Lower leg skin (tissue), 4 donors: Measurements from ENCODE around the gene SLC37A2. TPM values are rescaled to one million over a fixed set of nuclear protein-coding genes. Genes with fewer than 3 reads are reported as not detected.

Experiments
- DNase-seq, 2 donors: peaks; one replicate each; pipeline ENCODE4 v3.0.0-alpha.2; 2019; ENCODE audit warnings: low spot score in 2 of 2
- H3K4me3 ChIP-seq: fragments of 200-600 bp; sonication (generic); 2 replicates; pipeline ENCODE4 v1.5.1; 2017; ENCODE audit warnings: mild to moderate bottlenecking, low read depth; ENCODE audit not compliant: poor library complexity, severe bottlenecking
- POLR2A ChIP-seq, 2 donors: fragments of 450-650 bp; IDR thresholded peaks; one replicate each; pipeline ENCODE4 v1.6.1; 2016 to 2017; ENCODE audit warnings: antibody characterized with exemption in 2 of 2, mild to moderate bottlenecking in 1 of 2, moderate library complexity in 1 of 2
- WGBS, 2 donors: methylation state at CpG; one replicate each; pipeline ENCODE4 v1.1.5; 2018; 5-methylcytosine and 5-hydroxymethylcytosine counted together
- intact Hi-C: fragments of 100-400 bp; cut with DNase I; formaldehyde crosslinking; loops from one replicate; pipeline ENCODE4 v1.15.0; 2023; ENCODE audit warnings: low total_unique reads
- total RNA-seq, 4 donors: library from RNA; depleted of rRNA; stranded (reverse); fragments of >200 nt; gene quantifications; one replicate each; pipeline ENCODE4 v1.1.0, GENCODE V29; 2016
- TF ChIP-seq, protein P1 (sequence below), 3 donors: fragments of 450-650 bp; IDR thresholded peaks; one replicate each; pipeline ENCODE4 v1.5.1; 2016; ENCODE audit warnings: antibody characterized with exemption in 3 of 3, mild to moderate bottlenecking in 3 of 3, moderate library complexity in 2 of 3

The SLC37A2 gene
- total RNA-seq, 4 donors from 2014 or later: 137 to 334 (median 238) TPM

DNA sequence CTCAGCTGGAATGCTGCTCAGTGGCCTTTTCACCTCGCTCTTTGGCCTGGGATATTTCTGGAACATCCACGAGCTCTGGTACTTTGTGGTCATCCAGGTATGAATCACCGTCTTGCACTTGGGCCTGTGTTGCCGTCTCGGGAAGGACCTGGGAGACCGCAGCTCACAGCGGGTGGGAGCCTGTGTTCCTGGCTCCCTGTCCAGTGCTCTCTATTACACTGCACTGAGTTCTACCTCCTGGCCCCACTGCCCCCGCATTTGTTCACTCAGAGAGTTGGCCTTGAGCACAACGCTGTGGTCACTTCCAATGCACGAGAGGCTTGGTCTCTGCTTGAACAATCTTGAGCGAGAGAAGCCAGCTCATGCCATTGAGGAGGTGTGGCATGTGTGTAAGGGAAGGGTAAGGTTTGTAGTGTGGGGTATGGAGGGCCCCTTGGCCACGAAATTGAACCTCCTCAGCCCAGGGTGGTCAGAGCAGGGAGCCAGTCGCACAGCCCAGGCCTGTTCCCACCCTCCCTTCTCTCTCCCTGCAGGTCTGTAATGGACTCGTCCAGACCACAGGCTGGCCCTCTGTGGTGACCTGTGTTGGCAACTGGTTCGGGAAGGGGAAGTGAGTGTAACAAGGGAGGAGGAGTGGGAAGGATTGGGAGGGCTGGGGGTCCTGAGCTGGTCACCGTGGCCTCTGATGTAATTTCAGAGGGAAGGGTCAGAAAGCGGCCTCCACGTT, 16.2 kb downstream of the SLC37A2 start:
- TF ChIP-seq, protein P1, sequence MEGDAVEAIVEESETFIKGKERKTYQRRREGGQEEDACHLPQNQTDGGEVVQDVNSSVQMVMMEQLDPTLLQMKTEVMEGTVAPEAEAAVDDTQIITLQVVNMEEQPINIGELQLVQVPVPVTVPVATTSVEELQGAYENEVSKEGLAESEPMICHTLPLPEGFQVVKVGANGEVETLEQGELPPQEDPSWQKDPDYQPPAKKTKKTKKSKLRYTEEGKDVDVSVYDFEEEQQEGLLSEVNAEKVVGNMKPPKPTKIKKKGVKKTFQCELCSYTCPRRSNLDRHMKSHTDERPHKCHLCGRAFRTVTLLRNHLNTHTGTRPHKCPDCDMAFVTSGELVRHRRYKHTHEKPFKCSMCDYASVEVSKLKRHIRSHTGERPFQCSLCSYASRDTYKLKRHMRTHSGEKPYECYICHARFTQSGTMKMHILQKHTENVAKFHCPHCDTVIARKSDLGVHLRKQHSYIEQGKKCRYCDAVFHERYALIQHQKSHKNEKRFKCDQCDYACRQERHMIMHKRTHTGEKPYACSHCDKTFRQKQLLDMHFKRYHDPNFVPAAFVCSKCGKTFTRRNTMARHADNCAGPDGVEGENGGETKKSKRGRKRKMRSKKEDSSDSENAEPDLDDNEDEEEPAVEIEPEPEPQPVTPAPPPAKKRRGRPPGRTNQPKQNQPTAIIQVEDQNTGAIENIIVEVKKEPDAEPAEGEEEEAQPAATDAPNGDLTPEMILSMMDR (IDR thresholded peaks at IDR 0.05): no peak
- no peak for TF ChIP-seq POLR2A (IDR thresholded peaks at IDR 0.05)
- intact Hi-C loops: loop anchor here (5.0 kb wide), 1 partner anchor 1323 kb away; no protein-coding TSS in a partner anchor
- no peak overlapping the region for H3K4me3 ChIP-seq
- WGBS, 2 donors: 81 to 83% methylated on average over 18 of the region's 18 CpGs
- peak in 1 of 2 donors; percentile 75 for DNase-seq

DNA sequence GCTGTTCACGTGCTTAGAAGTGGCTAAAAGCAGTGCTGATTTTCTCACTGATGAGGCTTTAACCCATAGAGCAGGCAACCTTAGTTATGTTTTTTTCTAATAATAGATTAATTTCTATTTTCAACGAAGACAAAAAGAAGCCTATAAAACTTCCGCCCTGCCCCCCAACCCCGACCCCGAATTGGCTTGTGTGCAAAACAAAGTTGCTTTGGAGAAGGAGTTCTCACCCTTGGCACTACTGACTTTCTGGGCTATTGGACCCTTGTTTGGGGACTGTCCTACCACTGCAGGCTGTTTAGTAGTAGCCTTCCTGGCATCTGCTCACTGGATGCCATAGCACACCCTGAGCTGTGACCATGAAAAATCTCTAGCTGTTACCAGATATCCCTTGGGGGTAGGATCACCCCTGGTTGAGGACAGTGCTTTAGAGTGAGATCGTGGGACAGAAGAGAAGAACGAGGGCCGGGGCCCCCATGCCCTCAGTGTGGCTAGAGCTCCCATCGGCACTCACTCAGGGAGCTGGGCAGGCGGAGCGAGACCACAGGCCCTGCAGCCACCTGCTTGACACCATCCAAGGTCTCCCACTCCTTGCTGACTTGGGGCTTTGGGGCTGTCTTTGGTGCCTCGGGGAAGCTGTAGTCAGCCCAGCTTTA, 16.9 kb downstream of the SLC37A2 start:
- DNase-seq: peak in 1 of 2 donors; percentile 71
- WGBS, 2 donors: 86 to 90% methylated on average over 12 of the region's 12 CpGs
- no peak for TF ChIP-seq POLR2A (IDR thresholded peaks at IDR 0.05)
- TF ChIP-seq, protein P1 (IDR thresholded peaks at IDR 0.05): no peak
- H3K4me3 ChIP-seq: no peak overlapping the region
- intact Hi-C loops: loop anchor here (5.0 kb wide), 1 partner anchor 1322 kb away; no protein-coding TSS in a partner anchor

DNA sequence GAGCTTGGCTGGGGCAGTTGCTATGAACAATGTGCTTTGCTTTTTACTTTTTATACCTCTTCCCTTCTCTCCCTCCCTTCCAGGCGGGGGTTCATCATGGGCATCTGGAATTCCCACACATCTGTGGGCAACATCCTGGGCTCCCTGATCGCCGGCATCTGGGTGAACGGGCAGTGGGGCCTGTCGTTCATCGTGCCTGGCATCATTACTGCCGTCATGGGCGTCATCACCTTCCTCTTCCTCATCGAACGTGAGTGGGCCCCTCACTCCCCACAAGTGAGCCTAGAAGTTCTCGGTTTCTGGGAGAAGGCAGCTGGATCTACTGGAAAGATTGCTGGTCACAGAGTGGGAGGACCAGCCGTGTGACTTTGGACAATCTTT, 17.4 kb downstream of the SLC37A2 start:
- intact Hi-C loops: no loop called here
- no peak for TF ChIP-seq POLR2A (IDR thresholded peaks at IDR 0.05)
- TF ChIP-seq, protein P1 (IDR thresholded peaks at IDR 0.05): no peak
- H3K4me3 ChIP-seq: no peak overlapping the region
- WGBS, 2 donors: 87 to 88% methylated on average over 12 of the region's 12 CpGs
- peak in 1 of 2 donors; percentile 78 for DNase-seq

DNA sequence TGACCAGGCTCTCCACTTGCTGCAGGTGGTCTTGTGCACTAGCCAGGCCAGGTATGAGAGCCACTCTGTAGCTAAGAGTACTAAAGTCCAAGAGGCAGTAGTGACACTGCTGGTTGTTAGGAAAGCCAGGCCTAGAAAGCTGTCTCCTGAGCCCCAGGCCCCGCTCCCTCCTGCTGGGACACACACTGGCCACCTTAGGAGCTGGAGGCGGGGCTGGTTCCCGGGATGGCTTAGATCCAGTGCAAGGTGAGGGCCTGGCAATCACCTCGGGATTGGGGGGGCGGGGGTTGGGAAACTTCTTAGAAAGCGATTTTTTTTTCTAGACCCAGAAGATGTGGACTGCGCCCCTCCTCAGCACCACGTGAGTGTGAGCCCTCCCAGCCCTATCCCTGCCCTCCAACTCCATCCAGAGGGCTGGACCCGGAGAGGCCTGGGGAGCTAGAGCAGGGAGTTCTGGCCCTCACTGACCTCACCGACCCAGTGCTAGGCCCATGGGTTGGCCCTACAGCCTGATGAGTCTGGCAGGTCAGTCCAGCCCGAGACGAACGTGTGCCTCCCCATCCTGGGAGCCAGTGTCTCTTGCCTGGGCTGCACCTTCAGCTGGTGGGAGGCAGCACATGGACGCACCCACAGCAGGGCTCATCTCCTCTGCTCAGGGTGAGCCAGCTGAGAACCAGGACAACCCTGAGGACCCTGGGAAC, 18.1 kb downstream of the SLC37A2 start:
- intact Hi-C loops: no loop called here
- DNase-seq: peak in 1 of 2 donors; percentile 74
- TF ChIP-seq POLR2A (IDR thresholded peaks at IDR 0.05): no peak
- TF ChIP-seq, protein P1 (IDR thresholded peaks at IDR 0.05): no peak
- H3K4me3 ChIP-seq: no peak overlapping the region
- WGBS, 2 donors: 69 to 77% methylated on average over 14 of the region's 14 CpGs

DNA sequence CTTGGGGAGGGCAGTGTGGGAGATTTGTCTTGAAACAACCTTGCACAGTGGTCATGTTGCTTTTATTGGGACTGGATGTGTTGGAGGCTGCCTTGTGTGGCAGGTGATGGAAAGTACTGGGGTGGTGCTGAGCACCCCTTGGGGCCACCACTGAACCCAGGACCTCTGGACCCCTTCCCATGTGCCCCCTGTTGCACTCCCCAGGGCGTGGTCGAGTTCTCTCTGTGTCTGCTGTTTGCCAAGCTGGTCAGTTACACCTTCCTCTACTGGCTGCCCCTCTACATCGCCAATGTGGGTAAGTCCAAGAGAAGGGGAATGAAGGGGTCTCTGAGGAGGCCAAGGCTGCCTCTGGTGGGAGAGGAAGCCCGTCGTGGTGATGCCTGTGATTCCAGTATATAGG, 18.9 kb downstream of the SLC37A2 start:
- DNase-seq: peak in 1 of 2 donors; percentile 71
- intact Hi-C loops: no loop called here
- no peak overlapping the region for H3K4me3 ChIP-seq
- 87 to 94% methylated on average over 5 of the region's 5 CpGs for WGBS, 2 donors
- TF ChIP-seq, protein P1 (IDR thresholded peaks at IDR 0.05): no peak
- TF ChIP-seq POLR2A (IDR thresholded peaks at IDR 0.05): no peak
